Endothelial cell of umbilical vein (primary cell): ENCODE results near the gene IRF2. TPM values are rescaled to one million over a fixed set of nuclear protein-coding genes. Genes with fewer than 3 reads are reported as not detected.

Experiments used
- BruUV-seq: library from RNA; stranded (reverse); fragments of 400-500 nt; replicated peaks from 2 replicates; lab custom pipeline; 2021; lab: Mats Ljungman, UMichigan
- CTCF ChIA-PET: fragments of 300-600, 350-600 bp; sonication (Branson Sonifier 250); formaldehyde crosslinking; loops from one replicate; lab custom pipeline; 2021; ENCODE audit warnings: antibody characterized with exemption, inconsistent platforms; lab: Charles Lee
- POLR2A ChIA-PET: fragments of 300-600, 350-600 bp; sonication (Branson Sonifier 250); formaldehyde crosslinking; loops from one replicate; lab custom pipeline; 2021; ENCODE audit warnings: antibody characterized with exemption, inconsistent platforms; lab: Charles Lee
- DNase-seq: peaks from one replicate; pipeline ENCODE4 v3.0.0-alpha.2; 2011; ENCODE audit warnings: low read depth, low spot score
- FAIRE-seq: peaks from 2 replicates; lab custom pipeline; 2011; peaks lifted over from hg19 to GRCh38; lab: Jason Lieb, UNC
- H2AFZ ChIP-seq: 2 replicates; pipeline ENCODE4 v1.6.0; 2012; ENCODE audit warnings: low read depth, low read length, control low read depth, inconsistent platforms
- H3K27ac ChIP-seq: 2 replicates; pipeline ENCODE4 v1.5.1; 2011; ENCODE audit warnings: low read depth, mild to moderate bottlenecking, control low read depth, low read length, moderate library complexity; ENCODE audit not compliant: insufficient read depth
- H3K27me3 ChIP-seq, 2 experiments: 2 replicates each; pipeline versions ENCODE4 v1.6.0 to v1.6.1; 2011; ENCODE audit warnings: low read length in 2 of 2, mixed read lengths in 1 of 2; ENCODE audit not compliant: control insufficient read depth in 2 of 2, insufficient read depth in 2 of 2
- H3K36me3 ChIP-seq, 2 experiments: 2 replicates in 1 of 2; 3 replicates in 1 of 2; pipeline ENCODE4 v1.5.1; 2011; ENCODE audit warnings: low read length in 2 of 2, mild to moderate bottlenecking in 1 of 2, moderate library complexity in 1 of 2; ENCODE audit not compliant: control insufficient read depth in 2 of 2, insufficient read depth in 2 of 2; ENCODE audit errors: extremely low read depth in 1 of 2
- H3K4me1 ChIP-seq: 3 replicates; pipeline ENCODE4 v1.5.1; 2011; ENCODE audit warnings: mild to moderate bottlenecking, low read length; ENCODE audit not compliant: control insufficient read depth, insufficient read depth; ENCODE audit errors: extremely low read depth
- H3K4me2 ChIP-seq: 2 replicates; pipeline ENCODE4 v1.6.1; 2011; ENCODE audit warnings: low read length, control low read depth, mixed read lengths; ENCODE audit not compliant: insufficient read depth
- H3K4me3 ChIP-seq, 3 experiments: fragments of 200-600 bp in 1 of 3; sonication (generic), shearing (Covaris generic) in 1 of 3; replicated peaks in 1 of 3; 2 replicates each; pipeline ENCODE4 v1.5.1; 2011 to 2016; ENCODE audit warnings: control low read depth in 3 of 3, low read length in 3 of 3, mild to moderate bottlenecking in 2 of 3, inconsistent platforms in 1 of 3, low read depth in 1 of 3, moderate library complexity in 1 of 3; ENCODE audit not compliant: insufficient read depth in 1 of 3
- H3K79me2 ChIP-seq: 2 replicates; pipeline ENCODE4 v1.6.0; 2012; ENCODE audit warnings: low read length, inconsistent platforms; ENCODE audit not compliant: control insufficient read depth, insufficient read depth
- H3K9ac ChIP-seq: replicated peaks from 2 replicates; pipeline ENCODE3; 2011; ENCODE audit warnings: low read length, control low read depth; ENCODE audit not compliant: insufficient read depth; ENCODE audit errors: extremely low read depth
- H3K9me1 ChIP-seq: replicated peaks from 3 replicates; pipeline ENCODE4 v1.6.0; 2011; ENCODE audit warnings: mild to moderate bottlenecking, low read length; ENCODE audit not compliant: control insufficient read depth, insufficient read depth; ENCODE audit errors: extremely low read depth
- H3K9me3 ChIP-seq: replicated peaks from 2 replicates; pipeline ENCODE4 v1.5.1; 2012; ENCODE audit warnings: low read length, inconsistent platforms; ENCODE audit not compliant: control insufficient read depth, insufficient read depth
- H4K20me1 ChIP-seq: replicated peaks from 2 replicates; pipeline ENCODE3; 2011; ENCODE audit warnings: mild to moderate bottlenecking, low read length; ENCODE audit not compliant: control insufficient read depth, insufficient read depth; ENCODE audit errors: extremely low read depth
- EZH2 ChIP-seq: IDR thresholded peaks from 2 replicates; pipeline ENCODE4 v1.6.1; 2012; ENCODE audit warnings: borderline replicate concordance, low read depth, mild to moderate bottlenecking, moderate library complexity, low read length, inconsistent platforms; ENCODE audit not compliant: severe bottlenecking
- FOS ChIP-seq: IDR thresholded peaks from 2 replicates; pipeline ENCODE4 v1.6.1; 2011; ENCODE audit warnings: mild to moderate bottlenecking, low read length, moderate library complexity, borderline replicate concordance; ENCODE audit not compliant: insufficient read depth
- GATA2 ChIP-seq: IDR thresholded peaks from 2 replicates; pipeline ENCODE4 v1.7.0; 2011; ENCODE audit warnings: low read depth, mild to moderate bottlenecking, moderate library complexity, mixed read lengths, low read length; ENCODE audit not compliant: insufficient read length, insufficient read depth
- JUN ChIP-seq: IDR thresholded peaks from 2 replicates; pipeline ENCODE4 v1.6.1; 2011; ENCODE audit warnings: borderline replicate concordance, low read depth; ENCODE audit not compliant: insufficient read length, insufficient read depth
- MYC ChIP-seq: IDR thresholded peaks from one replicate; pipeline ENCODE4 v1.6.1; 2011; ENCODE audit warnings: mild to moderate bottlenecking, low read depth, low read length
- POLR2A ChIP-seq: IDR thresholded peaks from 2 replicates; pipeline ENCODE4 v1.6.1; 2012; ENCODE audit warnings: low read depth, mild to moderate bottlenecking, control low read depth, low read length
- POLR2AphosphoS5 ChIP-seq: IDR thresholded peaks from 2 replicates; pipeline ENCODE4 v1.6.1; 2012; ENCODE audit warnings: low read depth, mild to moderate bottlenecking, control low read depth, low read length, moderate library complexity; ENCODE audit not compliant: insufficient read depth
- dilution Hi-C: fragments of 300-500 bp; cut with MboI; formaldehyde crosslinking; loops from one replicate; pipeline ENCODE4 v1.15.0; 2019; ENCODE audit warnings: low sequenced_read_pairs; ENCODE audit not compliant: extremely low pct_ligation_motif_present
- intact Hi-C: fragments of 100-400 bp; cut with micrococcal nuclease; formaldehyde crosslinking; loops from one replicate; pipeline ENCODE4 v1.10.0; 2022
- polyA plus RNA-seq, 4 experiments: library from polyadenylated mRNA; depleted of rRNA in 3 of 4; stranded (reverse) in 3 of 4; unstranded in 1 of 4; fragments of >200 nt; gene quantifications; 2 replicates each; pipeline versions ENCODE4 v1.2.1 to v1.2.3, GENCODE V29; 2011 to 2012; ENCODE audit warnings: missing spikeins in 1 of 4
- total RNA-seq: library from RNA; stranded (reverse); gene quantifications from 2 replicates; pipeline ENCODE4 v1.2.3, GENCODE V29; 2021
- TF ChIP-seq, protein P1 (sequence below), 2 donors: IDR thresholded peaks; 1 replicate in 1 of 2; 2 replicates in 1 of 2; pipeline ENCODE4 v1.5.1; 2011; ENCODE audit warnings: low read length in 2 of 2, mild to moderate bottlenecking in 2 of 2, moderate library complexity in 2 of 2, control low read depth in 1 of 2, inconsistent platforms in 1 of 2, low read depth in 1 of 2; ENCODE audit not compliant: insufficient read depth in 1 of 2; ENCODE audit errors: extremely low read depth in 1 of 2
- TF ChIP-seq, protein P2 (sequence below): IDR thresholded peaks from 2 replicates; pipeline ENCODE4 v1.6.1; 2011; ENCODE audit not compliant: insufficient read depth, insufficient read length

The IRF2 gene
- total and polyA plus RNA-seq, 2 donors (not counting 3 experiments of a cell fraction or from before 2014, with no cell fraction given), result 26.9 to 27.6 TPM

DNA sequence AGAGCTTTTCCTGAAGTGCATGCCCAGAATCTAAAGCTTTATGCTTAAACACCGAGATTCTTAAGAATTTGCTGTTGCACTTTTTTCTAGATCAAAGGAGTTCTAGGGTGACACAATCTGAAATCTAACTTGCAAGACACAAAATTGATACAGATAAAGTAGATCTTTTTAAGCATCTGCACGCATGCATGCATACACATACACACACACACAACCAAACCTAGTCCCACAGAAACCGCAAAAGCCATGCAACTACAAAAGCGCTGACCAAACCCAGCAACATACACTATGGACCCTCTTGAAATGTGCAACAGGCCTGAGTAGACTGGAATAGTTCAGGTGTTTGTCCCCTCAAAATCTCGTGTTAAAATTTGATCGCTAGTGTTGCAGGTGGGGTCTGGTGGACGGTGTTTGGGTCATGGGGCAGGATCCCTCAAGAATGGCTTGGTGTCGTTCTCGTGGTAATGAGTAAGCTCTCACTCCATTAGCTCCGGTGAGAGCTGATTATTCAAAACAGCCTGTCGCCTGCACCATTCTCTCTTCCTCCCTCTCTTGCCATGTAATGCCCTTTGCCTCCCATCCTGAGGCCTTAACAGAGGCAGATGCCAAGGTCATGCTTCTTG is 52.7 kb downstream of the IRF2 start:
- Histone ChIP-seq H3K4me1 (peaks cover 11% of the 10 kb centered on the region), H3K9me3 (no peaks in the 10 kb centered on the region), H3K9ac (no peak overlapping the region), H3K27ac (no peak overlapping the region), H3K27me3 (no peaks in the 10 kb centered on the region), H4K20me1 (no peaks in the 10 kb centered on the region), H3K9me1 (no peaks in the 10 kb centered on the region), H3K36me3 (peaks cover 7 to 13% of the 10 kb centered on the region in 2 experiments), H3K4me2 (no peak overlapping the region), H2AFZ (no peak overlapping the region), H3K79me2 (peaks cover 4% of the 10 kb centered on the region), H3K4me3 (no peak overlapping the region)
- intact Hi-C loops, result no loop called here
- dilution Hi-C loops, result no loop called here
- POLR2A ChIA-PET, result no interaction called here
- TF ChIP-seq POLR2AphosphoS5, result no peak
- TF ChIP-seq, protein P1, sequence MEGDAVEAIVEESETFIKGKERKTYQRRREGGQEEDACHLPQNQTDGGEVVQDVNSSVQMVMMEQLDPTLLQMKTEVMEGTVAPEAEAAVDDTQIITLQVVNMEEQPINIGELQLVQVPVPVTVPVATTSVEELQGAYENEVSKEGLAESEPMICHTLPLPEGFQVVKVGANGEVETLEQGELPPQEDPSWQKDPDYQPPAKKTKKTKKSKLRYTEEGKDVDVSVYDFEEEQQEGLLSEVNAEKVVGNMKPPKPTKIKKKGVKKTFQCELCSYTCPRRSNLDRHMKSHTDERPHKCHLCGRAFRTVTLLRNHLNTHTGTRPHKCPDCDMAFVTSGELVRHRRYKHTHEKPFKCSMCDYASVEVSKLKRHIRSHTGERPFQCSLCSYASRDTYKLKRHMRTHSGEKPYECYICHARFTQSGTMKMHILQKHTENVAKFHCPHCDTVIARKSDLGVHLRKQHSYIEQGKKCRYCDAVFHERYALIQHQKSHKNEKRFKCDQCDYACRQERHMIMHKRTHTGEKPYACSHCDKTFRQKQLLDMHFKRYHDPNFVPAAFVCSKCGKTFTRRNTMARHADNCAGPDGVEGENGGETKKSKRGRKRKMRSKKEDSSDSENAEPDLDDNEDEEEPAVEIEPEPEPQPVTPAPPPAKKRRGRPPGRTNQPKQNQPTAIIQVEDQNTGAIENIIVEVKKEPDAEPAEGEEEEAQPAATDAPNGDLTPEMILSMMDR (IDR thresholded peaks at IDR 0.05; ENCODE audit: extremely low read depth in 1 of 2, insufficient read depth in 1 of 2, low read depth in 1 of 2, low read length in 2 of 2), result no peak
- no peak for TF ChIP-seq FOS
- no peak for TF ChIP-seq JUN
- no peak for TF ChIP-seq GATA2
- TF ChIP-seq MYC, result no peak
- TF ChIP-seq POLR2A, result no peak
- TF ChIP-seq, protein P2, sequence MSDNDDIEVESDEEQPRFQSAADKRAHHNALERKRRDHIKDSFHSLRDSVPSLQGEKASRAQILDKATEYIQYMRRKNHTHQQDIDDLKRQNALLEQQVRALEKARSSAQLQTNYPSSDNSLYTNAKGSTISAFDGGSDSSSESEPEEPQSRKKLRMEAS, result no peak
- no peak for TF ChIP-seq EZH2
- BruUV-seq, result no TSS peak
- FAIRE-seq, result no peak
- CTCF ChIA-PET, result no interaction called here
- DNase-seq, result no peak
